Liver (tissue), 9 donors: Measurements from ENCODE around the gene LYRM2. TPM values are rescaled to one million over a fixed set of nuclear protein-coding genes. Genes with fewer than 3 reads are reported as not detected.

Experiments used
- DNase-seq: peaks from one replicate; pipeline ENCODE4 v3.0.0-alpha.2; 2017; ENCODE audit warnings: low spot score
- H3K27ac ChIP-seq, 2 donors: one replicate each; pipeline ENCODE4 v1.7.0; 2013; ENCODE audit warnings: inconsistent platforms in 2 of 2, low read length in 2 of 2, control low read depth in 1 of 2, low read depth in 1 of 2, mild to moderate bottlenecking in 1 of 2
- H3K27me3 ChIP-seq, 4 donors: one replicate each; pipeline versions ENCODE4 v1.6.1 to v1.7.0; 2013; ENCODE audit warnings: low read length in 3 of 4, inconsistent platforms in 1 of 4, mild to moderate bottlenecking in 1 of 4, moderate library complexity in 1 of 4; ENCODE audit not compliant: control insufficient read depth in 4 of 4, insufficient read depth in 4 of 4
- H3K36me3 ChIP-seq, 4 donors: one replicate each; pipeline versions ENCODE4 v1.6.1 to v1.7.0; 2013; ENCODE audit warnings: low read length in 3 of 4, mild to moderate bottlenecking in 3 of 4, low read depth in 1 of 4, moderate library complexity in 1 of 4; ENCODE audit not compliant: control insufficient read depth in 4 of 4, insufficient read depth in 3 of 4
- H3K4me1 ChIP-seq, 4 donors: one replicate each; pipeline versions ENCODE4 v1.6.1 to v1.7.0; 2013; ENCODE audit warnings: low read length in 3 of 4, mild to moderate bottlenecking in 3 of 4, moderate library complexity in 1 of 4; ENCODE audit not compliant: control insufficient read depth in 4 of 4, insufficient read depth in 4 of 4
- H3K4me3 ChIP-seq, 3 donors: one replicate each; pipeline versions ENCODE4 v1.6.1 to v1.7.0; 2013; ENCODE audit warnings: low read length in 3 of 3, control low read depth in 1 of 3, low read depth in 1 of 3, mild to moderate bottlenecking in 1 of 3
- H3K9ac ChIP-seq, 2 donors: one replicate each; pipeline ENCODE4 v1.7.0; 2013; ENCODE audit warnings: low read length in 2 of 2, mild to moderate bottlenecking in 2 of 2, moderate library complexity in 2 of 2, control low read depth in 1 of 2, low read depth in 1 of 2
- H3K9me3 ChIP-seq, 4 donors: one replicate each; pipeline versions ENCODE4 v1.6.1 to v1.7.0; 2013; ENCODE audit warnings: low read length in 3 of 4; ENCODE audit not compliant: control insufficient read depth in 4 of 4
- EGR1 ChIP-seq, 2 donors: IDR thresholded peaks; 2 replicates each; pipeline ENCODE4 v1.6.1; 2016 to 2018; ENCODE audit warnings: antibody characterized with exemption in 2 of 2, low read depth in 2 of 2
- FOXA1 ChIP-seq: IDR thresholded peaks from 2 replicates; pipeline ENCODE4 v1.6.1; 2016; ENCODE audit warnings: antibody characterized with exemption
- FOXA2 ChIP-seq: IDR thresholded peaks from 2 replicates; pipeline ENCODE4 v1.6.1; 2016; ENCODE audit warnings: antibody characterized with exemption
- GABPA ChIP-seq, 2 donors: IDR thresholded peaks in 1 of 2; conservative IDR thresholded peaks in 1 of 2; 2 replicates each; pipeline ENCODE4 v1.6.1; 2016; ENCODE audit warnings: antibody characterized with exemption in 2 of 2, mild to moderate bottlenecking in 1 of 2, moderate library complexity in 1 of 2
- HNF4A ChIP-seq, 2 donors: conservative IDR thresholded peaks; 2 replicates each; pipeline ENCODE4 v1.6.1; 2016; ENCODE audit warnings: antibody characterized with exemption in 2 of 2, mild to moderate bottlenecking in 2 of 2
- HNF4G ChIP-seq: IDR thresholded peaks from 2 replicates; pipeline ENCODE4 v1.6.1; 2016; ENCODE audit warnings: antibody characterized with exemption
- JUND ChIP-seq, 2 donors: IDR thresholded peaks; 2 replicates each; pipeline ENCODE4 v1.6.1; 2016; ENCODE audit warnings: antibody characterized with exemption in 2 of 2
- MAX ChIP-seq: IDR thresholded peaks from 2 replicates; pipeline ENCODE4 v1.6.1; 2016; ENCODE audit warnings: antibody characterized with exemption
- NR2F2 ChIP-seq: IDR thresholded peaks from 2 replicates; pipeline ENCODE4 v1.6.1; 2016; ENCODE audit warnings: antibody characterized with exemption
- RXRA ChIP-seq, 2 donors: IDR thresholded peaks; 2 replicates each; pipeline ENCODE4 v1.6.1; 2017 to 2018; ENCODE audit warnings: antibody characterized with exemption in 2 of 2, mild to moderate bottlenecking in 1 of 2
- SP1 ChIP-seq: IDR thresholded peaks from 2 replicates; pipeline ENCODE4 v1.6.1; 2018; ENCODE audit warnings: antibody characterized with exemption, mild to moderate bottlenecking
- TAF1 ChIP-seq: conservative IDR thresholded peaks from 2 replicates; pipeline ENCODE4 v1.6.1; 2016; ENCODE audit warnings: antibody characterized with exemption, mild to moderate bottlenecking
- YY1 ChIP-seq: IDR thresholded peaks from 2 replicates; pipeline ENCODE4 v1.6.1; 2016; ENCODE audit warnings: antibody characterized with exemption, mild to moderate bottlenecking
- WGBS: extraction: QIAGEN DNeasy Blood & Tissue Kit; methylation state at CpG from one replicate; pipeline ENCODE4 v1.1.7; 2013; 5-methylcytosine and 5-hydroxymethylcytosine counted together
- polyA plus RNA-seq, 2 donors: library from polyadenylated mRNA; stranded (reverse) in 1 of 2; unstranded in 1 of 2; fragments of 200-250 nt in 1 of 2; fragments of >200 nt in 1 of 2; fragmentation: Nextera tagmentation in 1 of 2; extraction: Ambion mirVana in 1 of 2; gene quantifications; one replicate each; pipeline versions ENCODE4 v1.2.1 to v1.2.3, GENCODE V29; 2013 to 2015
- total RNA-seq, 2 donors: library from RNA; depleted of rRNA; stranded (reverse); fragments of >200 nt; gene quantifications; one replicate each; pipeline ENCODE4 v1.2.3, GENCODE V29; 2014
- TF ChIP-seq, protein P1 (sequence below): IDR thresholded peaks from 2 replicates; pipeline ENCODE4 v1.6.1; 2016; ENCODE audit warnings: antibody characterized with exemption
- TF ChIP-seq, protein P2 (sequence below): IDR thresholded peaks from 2 replicates; pipeline ENCODE4 v1.6.1; 2016; ENCODE audit warnings: antibody characterized with exemption
- TF ChIP-seq, protein P3 (sequence below): fragments of 150-350 bp; IDR thresholded peaks from 2 replicates; pipeline ENCODE4 v1.5.1; 2017; ENCODE audit warnings: improper control_type of control experiment, low read depth, low read length; ENCODE audit not compliant: missing input control
- TF ChIP-seq, protein P4 (sequence below): IDR thresholded peaks from 2 replicates; pipeline ENCODE4 v1.6.1; 2016; ENCODE audit warnings: antibody characterized with exemption, mild to moderate bottlenecking
- donor health status: healthy.
- donor health status: healthy.
- donor health status: healthy.
- donor health status: healthy.
- donor health status: healthy.

Gene LYRM2
- total and polyA plus RNA-seq, 4 donors, result 8.9 to 34.7 (median 12.4) TPM

DNA sequence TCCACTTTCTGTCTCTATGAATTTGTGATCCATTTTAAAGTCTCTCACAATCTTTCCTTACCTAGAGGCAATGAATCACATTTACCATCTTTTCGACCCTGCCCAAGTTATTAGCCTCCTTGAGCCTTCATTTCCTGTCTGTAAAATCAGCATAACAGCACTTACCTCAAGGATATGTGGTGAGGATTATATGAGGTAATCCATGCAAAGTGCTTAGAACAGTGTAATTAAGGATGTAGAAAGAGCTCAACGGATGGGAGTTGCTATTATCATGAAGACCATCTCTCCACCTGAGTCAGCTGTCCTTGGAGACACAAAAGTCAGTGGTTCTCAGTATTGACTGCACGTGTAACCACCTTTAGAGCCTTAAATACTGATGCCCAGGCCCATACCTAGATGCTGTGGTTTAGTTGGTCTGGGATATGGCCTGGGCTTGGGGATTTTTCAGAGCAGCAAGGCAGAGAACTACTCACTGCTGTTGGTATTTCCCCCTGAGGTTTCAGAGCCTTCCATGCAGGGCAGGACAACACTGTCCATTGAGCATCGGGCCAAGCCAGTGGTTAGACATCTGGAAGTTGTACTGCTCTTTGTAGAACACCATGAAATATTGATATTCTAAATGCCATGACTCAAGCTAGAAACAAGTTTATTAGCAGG, 55.8 kb downstream of the LYRM2 start:
- no peak overlapping the region for H3K27ac ChIP-seq
- no peak overlapping the region for H3K4me3 ChIP-seq
- no peak overlapping the region for H3K9ac ChIP-seq
- H3K4me1 ChIP-seq, result no peaks in the 10 kb centered on the region
- H3K27me3 ChIP-seq, result no peaks in the 10 kb centered on the region
- TF ChIP-seq GABPA (IDR thresholded peaks at IDR 0.05 in 1 of 2, conservative IDR thresholded peaks at IDR 0.05 in 1 of 2) (no peak), HNF4A (conservative IDR thresholded peaks at IDR 0.05) (no peak), TAF1 (no peak), RXRA (IDR thresholded peaks at IDR 0.05) (no peak), HNF4G (no peak), FOXA2 (no peak), FOXA1 (no peak), EGR1 (IDR thresholded peaks at IDR 0.05; ENCODE audit: low read depth in 2 of 2) (no peak), YY1 (no peak), JUND (IDR thresholded peaks at IDR 0.05) (no peak), NR2F2 (no peak), SP1 (no peak), MAX (no peak)
- TF ChIP-seq, protein P1, sequence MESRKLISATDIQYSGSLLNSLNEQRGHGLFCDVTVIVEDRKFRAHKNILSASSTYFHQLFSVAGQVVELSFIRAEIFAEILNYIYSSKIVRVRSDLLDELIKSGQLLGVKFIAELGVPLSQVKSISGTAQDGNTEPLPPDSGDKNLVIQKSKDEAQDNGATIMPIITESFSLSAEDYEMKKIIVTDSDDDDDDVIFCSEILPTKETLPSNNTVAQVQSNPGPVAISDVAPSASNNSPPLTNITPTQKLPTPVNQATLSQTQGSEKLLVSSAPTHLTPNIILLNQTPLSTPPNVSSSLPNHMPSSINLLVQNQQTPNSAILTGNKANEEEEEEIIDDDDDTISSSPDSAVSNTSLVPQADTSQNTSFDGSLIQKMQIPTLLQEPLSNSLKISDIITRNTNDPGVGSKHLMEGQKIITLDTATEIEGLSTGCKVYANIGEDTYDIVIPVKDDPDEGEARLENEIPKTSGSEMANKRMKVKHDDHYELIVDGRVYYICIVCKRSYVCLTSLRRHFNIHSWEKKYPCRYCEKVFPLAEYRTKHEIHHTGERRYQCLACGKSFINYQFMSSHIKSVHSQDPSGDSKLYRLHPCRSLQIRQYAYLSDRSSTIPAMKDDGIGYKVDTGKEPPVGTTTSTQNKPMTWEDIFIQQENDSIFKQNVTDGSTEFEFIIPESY, result no peak
- TF ChIP-seq, protein P2, sequence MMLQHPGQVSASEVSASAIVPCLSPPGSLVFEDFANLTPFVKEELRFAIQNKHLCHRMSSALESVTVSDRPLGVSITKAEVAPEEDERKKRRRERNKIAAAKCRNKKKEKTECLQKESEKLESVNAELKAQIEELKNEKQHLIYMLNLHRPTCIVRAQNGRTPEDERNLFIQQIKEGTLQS, result no peak
- TF ChIP-seq, protein P3, sequence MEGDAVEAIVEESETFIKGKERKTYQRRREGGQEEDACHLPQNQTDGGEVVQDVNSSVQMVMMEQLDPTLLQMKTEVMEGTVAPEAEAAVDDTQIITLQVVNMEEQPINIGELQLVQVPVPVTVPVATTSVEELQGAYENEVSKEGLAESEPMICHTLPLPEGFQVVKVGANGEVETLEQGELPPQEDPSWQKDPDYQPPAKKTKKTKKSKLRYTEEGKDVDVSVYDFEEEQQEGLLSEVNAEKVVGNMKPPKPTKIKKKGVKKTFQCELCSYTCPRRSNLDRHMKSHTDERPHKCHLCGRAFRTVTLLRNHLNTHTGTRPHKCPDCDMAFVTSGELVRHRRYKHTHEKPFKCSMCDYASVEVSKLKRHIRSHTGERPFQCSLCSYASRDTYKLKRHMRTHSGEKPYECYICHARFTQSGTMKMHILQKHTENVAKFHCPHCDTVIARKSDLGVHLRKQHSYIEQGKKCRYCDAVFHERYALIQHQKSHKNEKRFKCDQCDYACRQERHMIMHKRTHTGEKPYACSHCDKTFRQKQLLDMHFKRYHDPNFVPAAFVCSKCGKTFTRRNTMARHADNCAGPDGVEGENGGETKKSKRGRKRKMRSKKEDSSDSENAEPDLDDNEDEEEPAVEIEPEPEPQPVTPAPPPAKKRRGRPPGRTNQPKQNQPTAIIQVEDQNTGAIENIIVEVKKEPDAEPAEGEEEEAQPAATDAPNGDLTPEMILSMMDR, result no peak
- TF ChIP-seq, protein P4, sequence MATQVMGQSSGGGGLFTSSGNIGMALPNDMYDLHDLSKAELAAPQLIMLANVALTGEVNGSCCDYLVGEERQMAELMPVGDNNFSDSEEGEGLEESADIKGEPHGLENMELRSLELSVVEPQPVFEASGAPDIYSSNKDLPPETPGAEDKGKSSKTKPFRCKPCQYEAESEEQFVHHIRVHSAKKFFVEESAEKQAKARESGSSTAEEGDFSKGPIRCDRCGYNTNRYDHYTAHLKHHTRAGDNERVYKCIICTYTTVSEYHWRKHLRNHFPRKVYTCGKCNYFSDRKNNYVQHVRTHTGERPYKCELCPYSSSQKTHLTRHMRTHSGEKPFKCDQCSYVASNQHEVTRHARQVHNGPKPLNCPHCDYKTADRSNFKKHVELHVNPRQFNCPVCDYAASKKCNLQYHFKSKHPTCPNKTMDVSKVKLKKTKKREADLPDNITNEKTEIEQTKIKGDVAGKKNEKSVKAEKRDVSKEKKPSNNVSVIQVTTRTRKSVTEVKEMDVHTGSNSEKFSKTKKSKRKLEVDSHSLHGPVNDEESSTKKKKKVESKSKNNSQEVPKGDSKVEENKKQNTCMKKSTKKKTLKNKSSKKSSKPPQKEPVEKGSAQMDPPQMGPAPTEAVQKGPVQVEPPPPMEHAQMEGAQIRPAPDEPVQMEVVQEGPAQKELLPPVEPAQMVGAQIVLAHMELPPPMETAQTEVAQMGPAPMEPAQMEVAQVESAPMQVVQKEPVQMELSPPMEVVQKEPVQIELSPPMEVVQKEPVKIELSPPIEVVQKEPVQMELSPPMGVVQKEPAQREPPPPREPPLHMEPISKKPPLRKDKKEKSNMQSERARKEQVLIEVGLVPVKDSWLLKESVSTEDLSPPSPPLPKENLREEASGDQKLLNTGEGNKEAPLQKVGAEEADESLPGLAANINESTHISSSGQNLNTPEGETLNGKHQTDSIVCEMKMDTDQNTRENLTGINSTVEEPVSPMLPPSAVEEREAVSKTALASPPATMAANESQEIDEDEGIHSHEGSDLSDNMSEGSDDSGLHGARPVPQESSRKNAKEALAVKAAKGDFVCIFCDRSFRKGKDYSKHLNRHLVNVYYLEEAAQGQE, result no peak
- H3K36me3 ChIP-seq, result no peaks in the 10 kb centered on the region
- WGBS, result 87% methylated on average over 4 of the region's 4 CpGs
- no peaks in the 10 kb centered on the region for H3K9me3 ChIP-seq
- no peak for DNase-seq
